ENCODE data around the gene JAG2.

Gene JAG2

DNA sequence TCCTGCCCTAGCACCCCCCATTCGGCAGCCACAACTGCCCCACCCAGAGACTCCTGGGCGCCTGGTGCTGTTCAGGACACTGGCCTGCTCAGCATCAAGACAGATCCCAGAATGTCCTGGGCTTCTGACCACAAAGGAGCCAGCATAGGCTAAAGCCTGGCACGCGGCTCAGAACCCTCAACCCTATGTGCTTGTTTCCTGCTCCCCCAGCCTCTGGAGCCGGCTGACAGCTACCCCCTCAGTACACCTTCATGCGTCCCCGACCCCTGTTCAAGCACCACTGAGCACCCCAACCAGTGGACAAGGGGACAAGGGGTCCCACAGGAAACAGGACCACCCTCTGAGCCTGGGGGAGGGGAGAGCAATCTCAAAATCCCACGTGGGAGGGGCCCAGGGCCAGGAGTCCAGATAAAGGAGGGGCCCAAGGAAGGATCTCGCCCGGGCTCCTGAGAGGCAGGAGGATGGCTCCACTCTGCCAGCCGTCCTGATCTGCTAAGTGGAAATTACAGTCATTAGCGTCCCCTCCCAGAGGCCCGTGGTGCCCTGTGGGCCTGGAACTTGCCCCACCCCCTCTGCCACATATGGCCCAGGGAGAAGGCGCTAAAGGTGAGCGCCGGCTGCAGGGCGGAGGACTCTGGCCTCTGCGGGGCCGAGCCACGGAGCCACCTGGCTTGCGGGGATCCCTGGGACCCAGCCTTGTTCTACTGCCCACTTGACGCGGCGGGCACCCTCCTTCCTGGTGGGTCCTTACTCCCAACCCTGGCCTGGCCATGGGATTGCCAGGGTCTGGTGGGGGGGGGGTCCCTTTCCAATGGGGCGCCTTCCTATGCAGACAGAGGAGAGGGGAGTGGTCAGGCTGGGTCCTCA lies 76.2 kb downstream of the JAG2 start:
- TF ChIP-seq, protein P1, sequence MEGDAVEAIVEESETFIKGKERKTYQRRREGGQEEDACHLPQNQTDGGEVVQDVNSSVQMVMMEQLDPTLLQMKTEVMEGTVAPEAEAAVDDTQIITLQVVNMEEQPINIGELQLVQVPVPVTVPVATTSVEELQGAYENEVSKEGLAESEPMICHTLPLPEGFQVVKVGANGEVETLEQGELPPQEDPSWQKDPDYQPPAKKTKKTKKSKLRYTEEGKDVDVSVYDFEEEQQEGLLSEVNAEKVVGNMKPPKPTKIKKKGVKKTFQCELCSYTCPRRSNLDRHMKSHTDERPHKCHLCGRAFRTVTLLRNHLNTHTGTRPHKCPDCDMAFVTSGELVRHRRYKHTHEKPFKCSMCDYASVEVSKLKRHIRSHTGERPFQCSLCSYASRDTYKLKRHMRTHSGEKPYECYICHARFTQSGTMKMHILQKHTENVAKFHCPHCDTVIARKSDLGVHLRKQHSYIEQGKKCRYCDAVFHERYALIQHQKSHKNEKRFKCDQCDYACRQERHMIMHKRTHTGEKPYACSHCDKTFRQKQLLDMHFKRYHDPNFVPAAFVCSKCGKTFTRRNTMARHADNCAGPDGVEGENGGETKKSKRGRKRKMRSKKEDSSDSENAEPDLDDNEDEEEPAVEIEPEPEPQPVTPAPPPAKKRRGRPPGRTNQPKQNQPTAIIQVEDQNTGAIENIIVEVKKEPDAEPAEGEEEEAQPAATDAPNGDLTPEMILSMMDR (IDR thresholded peaks at IDR 0.05; ENCODE audit: extremely low read depth, missing control alignments): no peak
- DNase-seq (ENCODE audit: low spot score): peak; percentile 30

DNA sequence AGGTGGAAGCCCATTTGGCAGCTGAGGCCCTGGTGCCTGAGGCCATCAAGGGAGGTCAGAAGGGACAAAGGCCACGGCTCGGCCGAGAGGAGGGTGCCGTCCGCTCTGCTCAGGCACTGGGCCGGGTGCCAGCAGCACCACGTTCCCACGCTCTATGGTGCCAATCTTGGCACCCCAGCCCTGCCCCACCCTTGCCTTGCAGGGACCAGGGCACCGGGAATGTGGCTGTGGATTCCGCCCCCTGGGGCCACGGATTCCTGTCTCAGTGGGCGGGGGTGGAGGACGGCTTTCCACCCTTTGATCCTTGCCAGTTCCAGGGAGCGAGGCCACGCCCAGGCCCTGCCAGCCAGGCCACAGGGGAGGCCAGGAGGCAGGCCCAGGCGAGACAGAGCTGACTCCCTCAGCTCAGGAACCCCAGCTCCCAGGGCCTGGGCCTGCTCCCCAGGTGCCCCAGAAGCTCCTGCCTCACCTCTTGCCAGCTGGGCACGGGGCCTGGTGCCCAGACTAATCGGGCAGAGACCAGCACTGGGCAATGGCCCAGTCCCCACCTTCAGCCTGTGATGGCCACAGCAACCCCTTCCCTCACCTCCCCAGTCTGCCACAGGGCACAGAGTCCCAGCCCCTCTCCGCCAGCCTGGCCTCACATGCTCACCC lies 76.9 kb downstream of the JAG2 start:
- TF ChIP-seq, protein P1 (IDR thresholded peaks at IDR 0.05; ENCODE audit: extremely low read depth, missing control alignments): no peak
- peak; percentile 23 for DNase-seq (ENCODE audit: low spot score)

DNA sequence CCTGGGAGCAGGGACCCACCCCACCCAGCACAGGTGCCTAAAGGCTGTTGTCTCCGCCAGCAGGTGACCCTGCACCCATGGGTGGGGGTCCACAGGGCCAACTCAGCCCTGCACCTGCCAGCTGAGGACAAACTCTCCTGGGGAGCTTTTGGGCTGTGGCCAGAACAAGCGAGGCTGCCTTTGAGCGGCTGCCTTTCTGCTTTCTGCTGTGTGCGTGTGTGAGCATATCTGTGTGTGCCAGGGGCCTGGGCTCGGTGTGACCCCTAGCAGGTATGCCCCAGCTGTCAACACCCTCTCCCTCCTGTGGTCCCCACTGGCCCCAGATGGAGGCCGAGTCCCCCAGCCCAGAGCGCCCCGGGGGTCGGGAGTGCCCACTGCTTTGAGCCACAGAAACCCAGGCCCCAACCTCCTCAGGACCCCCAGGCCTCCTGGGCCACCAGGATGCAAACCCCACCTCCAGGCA lies 77.5 kb downstream of the JAG2 start:
- TF ChIP-seq, protein P1 (IDR thresholded peaks at IDR 0.05; ENCODE audit: extremely low read depth, missing control alignments): no peak
- DNase-seq (ENCODE audit: low spot score): no peak
